Neural progenitor cell (in vitro differentiated cells): ENCODE results near the gene WDR81.

ENCODE experiments used
- CTCF ChIP-seq: fragments of 200-600 bp; sonication (generic); IDR thresholded peaks from 2 replicates; pipeline ENCODE4 v1.5.1; 2017; ENCODE audit warnings: antibody characterized with exemption, mild to moderate bottlenecking
- EZH2 ChIP-seq: fragments of 200-600 bp; sonication (generic); IDR thresholded peaks from 2 replicates; pipeline ENCODE4 v1.6.1; 2017; ENCODE audit warnings: antibody characterized with exemption, mild to moderate bottlenecking, moderate library complexity

GRCh38 chr17:1762233-1762900 is 37.9 kb downstream of the WDR81 start:
- TF ChIP-seq CTCF (no peak), EZH2 (no peak)
